HCT116 (cell line): ENCODE results near the gene MED26. TPM values are rescaled to one million over a fixed set of nuclear protein-coding genes. Genes with fewer than 3 reads are reported as not detected.

Source experiments
- ATAC-seq: fragments of 200-7000 bp; cut with Tn5 transposase; 2 replicates; pipeline ENCODE4 v1.9.1; 2020; ENCODE audit warnings: mild to moderate bottlenecking, moderate library complexity
- BruUV-seq: library from RNA; stranded (reverse); fragments of 400-500 nt; replicated peaks from 2 replicates; lab custom pipeline; 2021; lab: Mats Ljungman, UMichigan
- CTCF ChIA-PET: fragments of 300-600 bp; sonication (Branson Sonifier 250); formaldehyde crosslinking; loops from one replicate; lab custom pipeline; 2021; ENCODE audit warnings: antibody characterized with exemption; lab: Charles Lee
- POLR2A ChIA-PET: fragments of 300-600, 350-600 bp; sonication (Branson Sonifier 250); formaldehyde crosslinking; loops from one replicate; lab custom pipeline; 2021; ENCODE audit warnings: antibody characterized with exemption; lab: Charles Lee
- RAD21 ChIA-PET, 2 experiments: fragments of 300-600 bp; sonication (Branson Sonifier 250); formaldehyde crosslinking; loops; one replicate each; lab custom pipeline; 2023; ENCODE audit warnings: low total read pairs in 2 of 2; ENCODE audit not compliant: uncharacterized antibody in 2 of 2, unreplicated experiment in 2 of 2, low non-redundant PET in 1 of 2; lab: Charles Lee
- DNase-seq: peaks from one replicate; pipeline ENCODE4 v3.0.0-alpha.2; 2010; ENCODE audit warnings: low read depth, low spot score
- H2AFZ ChIP-seq: fragments of 200-600 bp; shearing (Covaris generic), sonication (generic); 2 replicates; pipeline ENCODE4 v1.6.1; 2017; ENCODE audit warnings: low read depth, mixed run types, mixed read lengths, antibody characterized with exemption, low read length; ENCODE audit not compliant: poor library complexity, severe bottlenecking
- H3K27ac ChIP-seq: 2 replicates; pipeline ENCODE4 v1.5.1; 2012; ENCODE audit warnings: low read depth, low read length
- H3K27me3 ChIP-seq: fragments of 200-600 bp; sonication (generic); 2 replicates; pipeline ENCODE4 v1.6.1; 2016; ENCODE audit warnings: mixed run types, low read length, mixed read lengths; ENCODE audit not compliant: insufficient read depth
- H3K36me3 ChIP-seq, 2 experiments: fragments of 200-500 bp in 1 of 2; fragments of 200-600 bp in 1 of 2; sonication (Bioruptor generic) in 1 of 2; sonication (generic) in 1 of 2; 2 replicates each; pipeline versions ENCODE4 v1.5.1 to v1.6.1; 2014 to 2016; ENCODE audit warnings: low read length in 2 of 2, inconsistent platforms in 1 of 2, mixed read lengths in 1 of 2, mixed run types in 1 of 2; ENCODE audit not compliant: insufficient read depth in 2 of 2, control insufficient read depth in 1 of 2
- H3K4me1 ChIP-seq, 2 experiments: fragments of 200-600 bp in 1 of 2; sonication (generic) in 1 of 2; 2 replicates each; pipeline versions ENCODE4 v1.5.1 to v1.6.1; 2012 to 2017; ENCODE audit warnings: low read length in 2 of 2, inconsistent platforms in 1 of 2, mild to moderate bottlenecking in 1 of 2, mixed read lengths in 1 of 2, mixed run types in 1 of 2, moderate library complexity in 1 of 2; ENCODE audit not compliant: insufficient read depth in 2 of 2, control insufficient read depth in 1 of 2
- H3K4me2 ChIP-seq: fragments of 200-600 bp; sonication (generic); 2 replicates; pipeline ENCODE4 v1.6.1; 2017; ENCODE audit warnings: mixed run types, low read length, mixed read lengths
- H3K4me3 ChIP-seq, 2 experiments: fragments of 200-600 bp in 1 of 2; sonication (generic) in 1 of 2; replicated peaks in 1 of 2; 2 replicates each; pipeline ENCODE4 v1.5.1; 2011 to 2016; ENCODE audit warnings: low read length in 2 of 2, control low read depth in 1 of 2, low read depth in 1 of 2, mild to moderate bottlenecking in 1 of 2, mixed read lengths in 1 of 2, mixed run types in 1 of 2
- H3K79me2 ChIP-seq: fragments of 200-600 bp; sonication (generic); 2 replicates; pipeline ENCODE4 v1.6.1; 2017; ENCODE audit warnings: mild to moderate bottlenecking, mixed run types, low read length, moderate library complexity, mixed read lengths; ENCODE audit not compliant: insufficient read depth
- H3K9ac ChIP-seq: fragments of 200-600 bp; sonication (generic); 2 replicates; pipeline ENCODE4 v1.6.1; 2016; ENCODE audit warnings: low read length, mixed read lengths
- H3K9me2 ChIP-seq: fragments of 200-600 bp; sonication (generic), shearing (Covaris generic); 2 replicates; pipeline ENCODE4 v1.6.1; 2017; ENCODE audit warnings: mixed run types, mild to moderate bottlenecking, moderate library complexity; ENCODE audit not compliant: insufficient read depth
- H3K9me3 ChIP-seq, 2 experiments: fragments of 200-500 bp in 1 of 2; fragments of 200-600 bp in 1 of 2; sonication (Bioruptor generic) in 1 of 2; sonication (generic) in 1 of 2; 2 replicates each; pipeline ENCODE4 v1.6.1; 2014 to 2017; ENCODE audit warnings: low read length in 2 of 2, mixed read lengths in 2 of 2, inconsistent platforms in 1 of 2, low read depth in 1 of 2, mild to moderate bottlenecking in 1 of 2, mixed run types in 1 of 2, moderate library complexity in 1 of 2; ENCODE audit not compliant: control insufficient read depth in 1 of 2, insufficient read depth in 1 of 2
- H4K20me1 ChIP-seq: fragments of 200-600 bp; sonication (generic), shearing (Covaris generic); 2 replicates; pipeline ENCODE4 v1.6.1; 2017; ENCODE audit warnings: mixed run types, mild to moderate bottlenecking, moderate library complexity; ENCODE audit not compliant: insufficient read depth
- CBX3 ChIP-seq: IDR thresholded peaks from 2 replicates; pipeline ENCODE4 v1.6.1; 2012; ENCODE audit warnings: low read depth
- CEBPB ChIP-seq: IDR thresholded peaks from 2 replicates; pipeline ENCODE4 v1.6.1; 2012; ENCODE audit warnings: low read depth
- EGR1 ChIP-seq: IDR thresholded peaks from 2 replicates; pipeline ENCODE4 v1.6.1; 2012; ENCODE audit warnings: low read depth
- ELF1 ChIP-seq: IDR thresholded peaks from 2 replicates; pipeline ENCODE4 v1.6.1; 2012; ENCODE audit warnings: low read depth, borderline replicate concordance
- EZH2 ChIP-seq: fragments of 200-600 bp; sonication (generic); IDR thresholded peaks from 2 replicates; pipeline ENCODE4 v1.6.1; 2017; ENCODE audit warnings: antibody characterized with exemption, mixed run types
- EZH2phosphoT487 ChIP-seq: fragments of 200-600 bp; IDR thresholded peaks from 2 replicates; pipeline ENCODE4 v1.6.1; 2018; ENCODE audit warnings: antibody characterized with exemption, borderline replicate concordance
- FOSL1 ChIP-seq: IDR thresholded peaks from 2 replicates; pipeline ENCODE4 v1.6.1; 2012; ENCODE audit warnings: low read depth
- JUND ChIP-seq: IDR thresholded peaks from 2 replicates; pipeline ENCODE4 v1.6.1; 2012
- POLR2A ChIP-seq: IDR thresholded peaks from 2 replicates; pipeline ENCODE4 v1.7.0; 2011; ENCODE audit warnings: borderline replicate concordance; ENCODE audit not compliant: insufficient read depth, insufficient read length; ENCODE audit errors: extremely low read depth
- POLR2AphosphoS5 ChIP-seq: IDR thresholded peaks from 2 replicates; pipeline ENCODE4 v1.6.1; 2011; ENCODE audit warnings: mild to moderate bottlenecking, low read depth, low read length, moderate library complexity
- RAD21 ChIP-seq: IDR thresholded peaks from 2 replicates; pipeline ENCODE4 v1.6.1; 2012; ENCODE audit warnings: low read depth, mild to moderate bottlenecking
- SIN3A ChIP-seq: IDR thresholded peaks from 2 replicates; pipeline ENCODE4 v1.6.1; 2012; ENCODE audit warnings: low read depth
- SP1 ChIP-seq: IDR thresholded peaks from 2 replicates; pipeline ENCODE4 v1.6.1; 2012; ENCODE audit warnings: low read depth
- SRF ChIP-seq: IDR thresholded peaks from 2 replicates; pipeline ENCODE4 v1.6.1; 2012; ENCODE audit warnings: low read depth
- TCF7L2 ChIP-seq: IDR thresholded peaks from 2 replicates; pipeline ENCODE4 v1.7.0; 2011; ENCODE audit warnings: borderline replicate concordance, inconsistent platforms; ENCODE audit not compliant: insufficient read depth, insufficient read length; ENCODE audit errors: extremely low read depth
- YY1 ChIP-seq: IDR thresholded peaks from 2 replicates; pipeline ENCODE4 v1.6.1; 2011; ENCODE audit warnings: low read length, low read depth, moderate library complexity, mild to moderate bottlenecking; ENCODE audit not compliant: insufficient replicate concordance; ENCODE audit errors: extremely low read depth
- ZFX ChIP-seq: fragments of 450-650 bp; IDR thresholded peaks from 2 replicates; pipeline ENCODE4 v1.6.1; 2017
- intact Hi-C: fragments of 100-400 bp; cut with micrococcal nuclease; formaldehyde crosslinking; loops from 2 replicates; pipeline ENCODE4 v1.10.0; 2022
- total RNA-seq: library from RNA; stranded (reverse); gene quantifications from one replicate; pipeline ENCODE4 v1.2.1, GENCODE V29; 2021; ENCODE audit not compliant: unreplicated experiment
- TF ChIP-seq, protein P1 (sequence below): IDR thresholded peaks from 2 replicates; pipeline ENCODE4 v1.6.1; 2012; ENCODE audit warnings: low read depth
- TF ChIP-seq, protein P2 (sequence below): IDR thresholded peaks from 2 replicates; pipeline ENCODE4 v1.6.1; 2012
- TF ChIP-seq, protein P3 (sequence below): IDR thresholded peaks from 2 replicates; pipeline ENCODE4 v1.6.1; 2012
- TF ChIP-seq, protein P4 (sequence below): IDR thresholded peaks from 2 replicates; pipeline ENCODE4 v1.6.1; 2011; ENCODE audit warnings: mild to moderate bottlenecking, low read length, moderate library complexity; ENCODE audit not compliant: insufficient replicate concordance; ENCODE audit errors: extremely low read depth

Gene MED26
- total RNA-seq, 1 experiment from 2014 or later: 13.3 TPM

DNA sequence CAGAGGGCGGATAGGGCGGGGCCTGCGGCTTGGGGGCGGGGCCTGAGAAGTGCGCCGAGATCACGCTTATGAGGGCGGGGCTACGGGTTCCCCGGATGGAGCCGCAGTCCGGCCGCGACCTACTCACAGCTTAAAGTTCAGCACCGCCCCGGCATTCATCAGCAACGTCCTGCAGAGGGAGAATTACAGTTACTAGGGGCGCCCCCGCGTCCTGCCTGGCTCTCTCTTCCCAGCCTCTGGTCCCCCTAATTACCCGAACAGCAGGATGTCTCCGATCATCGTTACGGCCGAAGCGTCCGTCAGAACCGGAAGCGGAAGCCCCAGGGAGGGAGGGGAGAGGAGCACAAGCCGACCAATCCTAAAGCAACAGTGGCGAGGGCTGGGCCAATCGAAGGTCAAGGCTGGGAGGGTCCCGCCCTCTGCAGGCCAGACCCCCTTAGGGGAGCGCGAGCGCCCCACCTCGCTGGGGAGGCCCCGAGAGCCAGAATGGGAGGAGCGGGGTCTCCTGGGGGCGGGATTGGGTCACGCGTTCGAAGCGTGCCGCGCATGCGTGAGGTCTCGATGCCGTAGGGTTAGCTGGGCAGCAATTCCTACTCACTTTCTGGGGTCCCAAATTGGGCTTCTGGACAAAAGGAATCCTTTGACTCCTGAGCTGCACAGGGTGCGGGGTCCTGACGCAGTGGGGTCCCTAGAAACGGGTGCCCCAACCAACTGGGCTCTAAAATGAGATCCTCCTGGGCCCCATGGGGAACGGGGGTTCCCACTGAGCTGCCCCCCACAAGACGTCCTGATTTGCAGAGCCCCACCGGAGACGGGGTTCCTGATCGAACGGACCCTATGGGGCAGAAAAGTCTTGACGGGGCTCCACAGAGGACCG is 32.1 kb upstream of the MED26 start, which contains the start of gene SMIM7:
Gene SMIM7, minus strand, starts transcription at position 313 of the 877 bp plus-strand sequence. Its CDS starts 34 bp downstream, at position 279.
- intact Hi-C loops: no loop called here
- Histone ChIP-seq H3K79me2 (peaks cover 58% of the 10 kb centered on the region), H3K4me2 (peak within 1 kb of the TSS; percentile 99), H2AFZ (peak within 1 kb of the TSS; percentile 77), H3K4me1 (peaks cover 4 to 21% of the 10 kb centered on the region in 2 experiments), H3K4me3 (peak within 1 kb of the TSS; percentile 93 to 94), H3K36me3 (peaks cover 16 to 25% of the 10 kb centered on the region in 2 experiments; a peak in 3 of 4 replicates), H3K27me3 (no peaks in the 10 kb centered on the region), H3K9me3 (no peaks in the 10 kb centered on the region), H3K9ac (peak within 1 kb of the TSS; percentile 91), H4K20me1 (peaks cover 4% of the 10 kb centered on the region; the same call in 1 of the 2 replicates), H3K27ac (peak within 1 kb of the TSS; percentile 95), H3K9me2 (no peaks in the 10 kb centered on the region)
- TSS peak; percentile 57 for BruUV-seq
- peak; percentile 98 for DNase-seq
- ChIA-PET RAD21 (no interaction called here), POLR2A (interaction anchor here (1.3 to 1.5 kb wide), 3 partner anchors 9 to 25 kb away, joined by 5 read pairs; no protein-coding TSS in a partner anchor), CTCF (interaction anchor here (1.2 kb wide), 1 partner anchor 13 kb away, joined by 3 read pairs; no protein-coding TSS in a partner anchor)
- ATAC-seq: peak; percentile 96
- no peak for TF ChIP-seq SRF
- no peak; the same call in 1 of the 2 replicates for TF ChIP-seq ELF1
- no peak for TF ChIP-seq FOSL1
- TF ChIP-seq EZH2: no peak
- TF ChIP-seq, protein P1, sequence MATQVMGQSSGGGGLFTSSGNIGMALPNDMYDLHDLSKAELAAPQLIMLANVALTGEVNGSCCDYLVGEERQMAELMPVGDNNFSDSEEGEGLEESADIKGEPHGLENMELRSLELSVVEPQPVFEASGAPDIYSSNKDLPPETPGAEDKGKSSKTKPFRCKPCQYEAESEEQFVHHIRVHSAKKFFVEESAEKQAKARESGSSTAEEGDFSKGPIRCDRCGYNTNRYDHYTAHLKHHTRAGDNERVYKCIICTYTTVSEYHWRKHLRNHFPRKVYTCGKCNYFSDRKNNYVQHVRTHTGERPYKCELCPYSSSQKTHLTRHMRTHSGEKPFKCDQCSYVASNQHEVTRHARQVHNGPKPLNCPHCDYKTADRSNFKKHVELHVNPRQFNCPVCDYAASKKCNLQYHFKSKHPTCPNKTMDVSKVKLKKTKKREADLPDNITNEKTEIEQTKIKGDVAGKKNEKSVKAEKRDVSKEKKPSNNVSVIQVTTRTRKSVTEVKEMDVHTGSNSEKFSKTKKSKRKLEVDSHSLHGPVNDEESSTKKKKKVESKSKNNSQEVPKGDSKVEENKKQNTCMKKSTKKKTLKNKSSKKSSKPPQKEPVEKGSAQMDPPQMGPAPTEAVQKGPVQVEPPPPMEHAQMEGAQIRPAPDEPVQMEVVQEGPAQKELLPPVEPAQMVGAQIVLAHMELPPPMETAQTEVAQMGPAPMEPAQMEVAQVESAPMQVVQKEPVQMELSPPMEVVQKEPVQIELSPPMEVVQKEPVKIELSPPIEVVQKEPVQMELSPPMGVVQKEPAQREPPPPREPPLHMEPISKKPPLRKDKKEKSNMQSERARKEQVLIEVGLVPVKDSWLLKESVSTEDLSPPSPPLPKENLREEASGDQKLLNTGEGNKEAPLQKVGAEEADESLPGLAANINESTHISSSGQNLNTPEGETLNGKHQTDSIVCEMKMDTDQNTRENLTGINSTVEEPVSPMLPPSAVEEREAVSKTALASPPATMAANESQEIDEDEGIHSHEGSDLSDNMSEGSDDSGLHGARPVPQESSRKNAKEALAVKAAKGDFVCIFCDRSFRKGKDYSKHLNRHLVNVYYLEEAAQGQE: no peak
- TF ChIP-seq EZH2phosphoT487: no peak
- TF ChIP-seq POLR2AphosphoS5: peak; percentile 88
- peak; percentile 83 for TF ChIP-seq SIN3A
- TF ChIP-seq, protein P2, sequence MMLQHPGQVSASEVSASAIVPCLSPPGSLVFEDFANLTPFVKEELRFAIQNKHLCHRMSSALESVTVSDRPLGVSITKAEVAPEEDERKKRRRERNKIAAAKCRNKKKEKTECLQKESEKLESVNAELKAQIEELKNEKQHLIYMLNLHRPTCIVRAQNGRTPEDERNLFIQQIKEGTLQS: no peak
- TF ChIP-seq RAD21: no peak
- no peak for TF ChIP-seq TCF7L2
- TF ChIP-seq JUND: no peak
- no peak for TF ChIP-seq EGR1
- TF ChIP-seq YY1: no peak
- TF ChIP-seq, protein P3, sequence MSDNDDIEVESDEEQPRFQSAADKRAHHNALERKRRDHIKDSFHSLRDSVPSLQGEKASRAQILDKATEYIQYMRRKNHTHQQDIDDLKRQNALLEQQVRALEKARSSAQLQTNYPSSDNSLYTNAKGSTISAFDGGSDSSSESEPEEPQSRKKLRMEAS: peak; percentile 89
- peak; percentile 59 for TF ChIP-seq POLR2A
- peak; percentile 98 for TF ChIP-seq SP1
- no peak for TF ChIP-seq CEBPB
- no peak for TF ChIP-seq CBX3
- TF ChIP-seq ZFX: peak; percentile 31; the same call in 1 of the 2 replicates
- TF ChIP-seq, protein P4, sequence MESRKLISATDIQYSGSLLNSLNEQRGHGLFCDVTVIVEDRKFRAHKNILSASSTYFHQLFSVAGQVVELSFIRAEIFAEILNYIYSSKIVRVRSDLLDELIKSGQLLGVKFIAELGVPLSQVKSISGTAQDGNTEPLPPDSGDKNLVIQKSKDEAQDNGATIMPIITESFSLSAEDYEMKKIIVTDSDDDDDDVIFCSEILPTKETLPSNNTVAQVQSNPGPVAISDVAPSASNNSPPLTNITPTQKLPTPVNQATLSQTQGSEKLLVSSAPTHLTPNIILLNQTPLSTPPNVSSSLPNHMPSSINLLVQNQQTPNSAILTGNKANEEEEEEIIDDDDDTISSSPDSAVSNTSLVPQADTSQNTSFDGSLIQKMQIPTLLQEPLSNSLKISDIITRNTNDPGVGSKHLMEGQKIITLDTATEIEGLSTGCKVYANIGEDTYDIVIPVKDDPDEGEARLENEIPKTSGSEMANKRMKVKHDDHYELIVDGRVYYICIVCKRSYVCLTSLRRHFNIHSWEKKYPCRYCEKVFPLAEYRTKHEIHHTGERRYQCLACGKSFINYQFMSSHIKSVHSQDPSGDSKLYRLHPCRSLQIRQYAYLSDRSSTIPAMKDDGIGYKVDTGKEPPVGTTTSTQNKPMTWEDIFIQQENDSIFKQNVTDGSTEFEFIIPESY: peak; percentile 6
